NCI-H226 (cell line): Measurements from ENCODE around the gene C1orf232.

Source experiments
- DNase-seq: peaks from one replicate; pipeline ENCODE4 v3.0.0-alpha.2; 2015

C1orf232 gene

DNA sequence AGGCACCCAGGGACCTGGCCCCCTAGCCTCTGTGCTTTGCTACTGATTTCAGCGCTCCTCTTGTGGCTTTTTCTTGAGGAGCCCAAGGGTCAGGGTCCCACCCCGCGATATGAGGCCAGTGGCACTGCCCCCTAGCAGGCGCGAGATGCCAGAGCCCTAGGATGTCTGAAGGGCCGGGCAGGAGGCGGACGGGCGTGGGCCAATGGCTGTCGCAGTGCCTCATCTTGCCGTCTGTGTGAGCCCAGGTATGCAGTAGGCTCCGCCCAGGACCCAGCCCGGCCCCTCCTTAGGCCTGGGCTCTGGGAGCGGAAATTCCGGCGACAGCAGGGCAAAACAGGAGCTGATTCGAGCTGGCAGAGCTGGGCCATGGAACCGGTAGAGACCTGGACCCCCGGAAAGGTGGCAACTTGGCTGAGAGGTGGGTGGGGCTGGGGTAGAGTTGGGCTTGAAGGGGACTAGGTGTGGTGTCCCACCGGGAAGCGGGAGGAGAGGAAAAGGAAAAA, 8.5 kb upstream of the C1orf232 start, which contains the start of gene CNKSR1:
CNKSR1 (plus strand) TSS at position 310 of the 503 bp plus-strand sequence; CDS start at position 367, 57 bp downstream.
- no peak for DNase-seq

DNA sequence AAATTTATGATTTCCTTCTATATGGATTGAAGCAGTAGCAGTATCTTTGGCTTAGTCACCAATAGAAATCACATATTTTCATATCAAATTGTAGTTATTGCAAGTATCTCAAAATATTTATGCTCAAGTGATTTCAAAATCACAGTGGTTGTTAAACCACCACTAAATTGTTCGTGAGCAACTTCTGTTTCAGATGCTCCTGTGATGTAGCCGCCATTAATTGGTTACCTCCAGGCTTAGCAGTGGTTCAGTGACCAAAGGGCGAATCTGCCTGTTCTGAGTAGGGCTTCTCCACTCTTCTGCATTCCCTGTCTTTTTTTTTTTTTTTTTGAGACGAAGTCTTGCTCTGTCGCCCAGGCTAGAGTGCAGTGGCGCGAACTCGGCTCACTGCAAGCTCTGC, 6.6 kb upstream of the C1orf232 start:
- DNase-seq, result no peak

DNA sequence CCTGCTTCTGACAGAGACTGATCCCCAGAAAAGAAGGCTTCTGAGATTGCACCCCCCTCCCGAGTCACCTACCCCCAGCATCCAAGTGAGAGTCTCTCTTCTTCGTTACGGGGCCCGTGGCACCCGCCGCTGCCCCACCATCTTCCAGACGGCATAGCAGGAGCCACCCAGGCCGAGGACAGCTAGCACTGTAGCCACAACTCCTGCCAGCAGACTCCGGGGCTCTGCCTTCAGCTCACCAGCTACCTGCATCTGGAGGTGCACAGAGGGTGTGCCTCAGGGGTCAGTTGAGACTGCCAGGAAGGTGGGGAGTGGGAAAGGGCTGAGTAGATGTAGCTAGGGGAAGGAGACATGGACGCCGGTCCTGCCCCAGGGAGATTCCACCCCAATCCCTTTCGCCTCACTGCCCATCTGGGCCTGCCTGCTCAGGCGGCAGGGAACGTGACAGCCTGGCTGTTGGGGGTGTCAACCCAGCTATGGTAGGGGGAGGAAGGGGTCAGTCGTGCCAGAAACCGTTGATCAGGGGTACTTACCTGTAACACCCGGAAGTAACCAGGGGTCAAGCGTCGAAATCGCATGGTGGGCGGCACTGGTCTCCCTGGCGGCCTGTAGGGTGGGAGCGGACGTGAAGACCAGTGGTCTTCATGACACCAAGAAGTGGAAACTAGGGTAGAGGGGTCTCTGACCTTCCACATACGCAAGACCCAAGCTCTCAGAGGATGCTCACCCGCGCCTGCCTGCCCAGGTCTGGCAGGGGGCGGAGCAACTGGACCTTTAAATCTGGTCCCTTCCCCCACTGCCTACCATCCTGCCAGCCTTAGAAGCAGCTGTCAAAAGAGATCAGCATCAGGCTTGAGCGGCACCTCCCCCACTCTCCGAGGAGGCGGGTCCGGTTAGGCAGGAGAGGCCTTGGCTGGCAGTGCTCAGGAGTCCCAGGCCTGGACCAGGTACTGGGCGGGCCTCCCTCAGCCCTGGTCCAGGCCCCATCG, 2.6 kb upstream of the C1orf232 start, which contains the start of gene ZNF593OS:
ZNF593OS (minus strand) TSS at position 749 of the 989 bp plus-strand sequence; CDS start at position 578, 171 bp downstream.
- no peak for DNase-seq

DNA sequence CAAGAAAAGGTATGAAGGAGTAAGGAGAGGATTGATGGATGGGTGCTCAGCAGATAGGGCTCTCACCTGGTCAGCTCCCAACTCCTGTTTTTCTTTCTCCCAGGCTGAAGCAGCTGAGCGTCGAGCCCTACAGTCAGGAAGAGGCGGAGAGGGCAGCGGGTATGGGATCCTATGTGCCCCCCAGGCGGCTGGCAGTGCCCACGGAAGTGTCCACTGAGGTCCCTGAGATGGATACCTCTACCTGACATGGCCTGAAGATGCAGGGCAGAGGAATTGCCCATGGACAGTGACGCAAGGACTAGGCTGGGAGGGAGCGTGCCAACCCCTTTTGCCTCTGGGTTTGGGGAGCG, 1.7 kb upstream of the C1orf232 start:
- DNase-seq, result no peak

DNA sequence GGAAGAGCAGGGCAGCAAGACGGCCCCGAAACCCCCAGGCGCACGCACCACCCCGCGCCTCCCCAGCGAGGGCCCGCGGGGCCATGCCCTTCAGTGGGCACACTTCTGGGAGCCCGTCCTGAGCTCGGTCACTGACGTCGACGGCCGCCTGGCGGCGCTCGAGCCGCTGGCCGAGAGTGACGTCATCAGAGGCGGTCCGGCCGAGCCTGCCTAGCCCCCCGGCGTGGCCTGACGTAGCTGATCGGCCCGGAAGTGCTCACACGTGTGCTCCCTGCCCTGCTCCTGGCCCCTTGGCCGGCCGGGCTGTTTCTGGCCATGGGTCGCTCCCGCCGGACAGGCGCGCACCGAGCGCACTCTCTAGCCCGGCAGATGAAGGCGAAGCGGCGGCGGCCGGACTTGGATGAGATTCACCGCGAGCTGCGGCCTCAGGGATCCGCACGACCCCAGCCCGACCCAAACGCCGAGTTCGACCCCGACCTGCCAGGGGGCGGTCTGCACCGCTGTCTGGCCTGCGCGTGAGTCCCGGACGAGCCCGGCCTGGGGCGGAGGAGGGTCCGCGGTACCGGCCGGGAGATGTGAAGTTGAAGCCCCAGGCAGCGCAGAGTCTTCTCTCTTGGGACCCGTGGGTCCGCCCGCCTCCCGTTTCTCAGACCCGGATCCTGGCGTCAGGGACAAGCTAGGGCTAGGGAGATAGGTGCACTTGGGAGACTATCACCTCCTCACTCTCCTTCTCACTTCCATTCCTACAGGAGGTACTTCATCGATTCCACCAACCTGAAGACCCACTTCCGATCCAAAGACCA, 1.1 kb upstream of the C1orf232 start, which contains the start of gene ZNF593:
ZNF593 (plus strand) TSS at position 240 of the 803 bp plus-strand sequence; CDS start at position 316, 76 bp downstream.
- peak; percentile 84 for DNase-seq

DNA sequence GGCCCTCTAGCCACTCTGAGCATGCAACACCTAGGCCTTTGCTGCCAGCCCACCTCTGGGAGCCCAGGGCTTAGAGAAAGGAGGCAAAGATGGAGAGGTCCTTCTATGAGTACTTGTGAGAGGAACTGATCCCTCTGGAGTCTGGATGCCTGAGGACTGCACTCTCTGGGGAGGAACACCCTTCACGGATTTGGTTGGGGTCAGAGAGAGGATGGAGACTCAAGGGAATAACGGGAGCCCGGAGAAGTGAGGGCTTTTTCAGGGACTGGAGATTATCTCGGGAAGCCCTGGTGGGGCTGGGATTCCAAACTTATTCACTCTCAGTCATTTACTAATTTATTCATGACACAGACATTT, 413 bp upstream of the C1orf232 start:
- DNase-seq, result no peak

DNA sequence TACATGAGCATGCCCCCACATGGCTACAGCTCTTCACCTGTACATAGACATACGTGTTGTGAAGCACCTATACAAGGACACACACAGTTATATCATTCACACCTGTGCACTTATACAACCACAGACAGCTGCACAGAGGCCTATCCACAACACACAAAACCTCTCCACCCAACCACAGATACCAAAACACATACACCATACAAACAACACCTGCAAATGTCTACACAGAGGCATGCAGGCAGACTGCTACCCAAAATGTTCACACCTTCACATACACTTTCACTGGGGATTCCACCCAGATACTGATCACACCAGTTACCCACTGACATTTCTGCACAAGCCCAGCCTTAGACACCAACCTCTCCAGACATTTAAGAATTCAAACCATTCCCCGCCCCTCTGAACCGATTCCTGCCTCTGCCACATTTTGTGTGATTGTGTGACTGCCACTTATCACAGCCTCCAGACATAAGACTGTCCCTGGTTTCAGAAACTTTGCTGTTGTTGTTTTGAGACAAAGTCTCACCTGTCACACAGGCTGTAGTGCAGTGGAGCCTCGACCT, 2.0 kb downstream of the C1orf232 start:
- DNase-seq, result no peak

DNA sequence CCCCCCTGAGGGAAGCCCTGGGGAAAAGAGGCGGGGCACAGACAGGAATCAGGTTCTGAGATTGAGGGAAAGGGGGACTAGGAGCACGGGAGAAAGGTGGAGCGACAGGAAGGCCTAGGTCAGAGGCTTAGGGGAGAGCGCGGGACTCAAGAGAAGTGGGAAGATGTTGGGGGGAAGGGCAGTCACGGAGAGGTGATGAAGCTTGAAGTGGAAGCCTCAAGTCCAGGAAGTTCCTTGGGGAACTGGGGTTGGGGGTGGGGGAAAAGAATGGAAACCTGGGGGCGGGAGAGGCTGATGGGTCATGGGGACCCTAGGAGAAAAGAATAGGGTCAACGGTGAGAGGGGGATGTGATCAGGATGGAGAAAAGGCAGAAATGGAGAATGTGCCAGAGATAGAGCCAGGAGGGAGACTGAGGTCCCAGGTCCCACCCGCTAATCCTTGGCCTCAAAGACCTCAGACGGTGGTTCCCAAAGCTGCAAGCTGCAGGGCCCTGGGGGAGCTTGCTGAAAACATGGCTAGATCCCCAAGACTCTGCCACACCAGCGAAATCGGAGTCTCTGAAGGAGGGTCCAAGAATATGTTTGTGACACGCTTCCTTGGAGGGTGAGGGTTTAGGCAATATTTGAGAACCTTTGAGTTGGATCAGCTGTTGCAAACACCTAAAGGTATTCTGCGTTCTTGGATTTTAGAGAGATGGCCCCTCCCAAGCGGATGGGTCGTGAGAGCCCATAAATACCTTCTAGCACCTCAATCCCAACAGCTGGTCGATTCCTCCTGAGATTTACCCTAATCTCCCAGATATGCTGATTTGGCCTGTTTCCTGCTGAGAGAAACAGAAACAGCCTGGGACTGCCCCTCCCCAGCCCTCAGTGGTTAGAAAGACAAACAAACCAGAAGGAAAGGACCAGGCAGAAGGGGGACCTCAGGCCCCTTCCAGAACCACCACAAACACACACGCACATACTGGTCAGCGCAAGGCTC, 3.6 kb downstream of the C1orf232 start:
- no peak for DNase-seq

DNA sequence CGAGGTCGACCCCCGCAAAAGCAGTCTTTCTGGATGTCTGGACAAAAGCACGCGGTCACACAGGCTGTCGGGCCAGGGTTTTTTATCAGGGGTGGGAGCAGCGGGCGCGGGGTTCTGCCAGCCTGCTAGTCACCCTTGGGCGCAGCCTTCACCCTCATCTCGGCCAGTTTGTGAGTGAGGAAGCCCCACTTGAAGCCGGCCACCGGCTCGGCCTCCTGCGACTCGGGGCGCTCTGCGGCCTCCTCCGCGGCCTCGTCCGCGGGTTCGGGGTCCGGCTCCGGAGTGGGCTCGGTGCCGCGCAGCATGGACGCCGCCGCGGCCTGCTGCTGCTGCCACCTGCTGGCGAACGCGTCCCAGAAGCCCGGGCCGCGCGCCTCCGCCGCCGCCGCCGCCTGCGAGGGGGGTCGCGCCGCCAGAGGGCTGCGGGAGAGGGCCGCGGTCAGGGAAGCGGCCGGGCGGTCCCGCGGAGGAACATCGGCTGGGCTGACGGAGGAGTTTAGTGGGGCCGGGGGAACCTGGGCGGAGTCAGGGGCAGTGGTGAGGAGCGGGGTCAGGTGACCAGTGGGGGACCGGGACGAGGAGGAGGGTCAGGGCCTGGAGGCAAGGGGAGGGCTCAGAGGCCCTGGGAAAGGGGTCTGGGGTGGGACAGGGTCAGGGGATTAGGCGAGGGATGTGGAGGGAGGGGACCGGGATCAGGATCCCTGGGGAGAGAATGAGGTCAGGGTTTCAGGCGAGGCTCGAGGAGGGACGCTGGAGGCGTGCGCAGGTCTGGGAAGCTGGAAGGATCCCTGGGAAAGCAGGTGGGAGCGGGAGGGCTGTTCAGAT, 4.5 kb downstream of the C1orf232 start:
- no peak for DNase-seq

DNA sequence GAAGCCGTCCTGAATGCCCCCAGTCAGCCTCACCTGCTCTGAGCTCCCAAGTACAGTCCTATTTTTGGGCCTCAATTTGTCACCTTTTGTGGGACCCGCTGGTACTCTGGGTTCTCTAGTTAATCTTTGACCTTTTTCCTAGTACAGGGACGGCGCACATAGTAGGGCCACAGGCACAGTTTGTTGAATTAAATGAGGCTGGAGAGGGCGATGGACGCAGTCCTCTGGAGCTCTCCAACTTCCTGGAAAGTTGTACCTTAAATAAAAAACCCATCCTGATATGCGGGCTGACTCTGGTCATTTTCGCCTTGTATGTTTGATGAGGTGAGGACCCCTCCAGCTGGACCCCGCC, 5.1 kb downstream of the C1orf232 start:
- DNase-seq, result no peak

DNA sequence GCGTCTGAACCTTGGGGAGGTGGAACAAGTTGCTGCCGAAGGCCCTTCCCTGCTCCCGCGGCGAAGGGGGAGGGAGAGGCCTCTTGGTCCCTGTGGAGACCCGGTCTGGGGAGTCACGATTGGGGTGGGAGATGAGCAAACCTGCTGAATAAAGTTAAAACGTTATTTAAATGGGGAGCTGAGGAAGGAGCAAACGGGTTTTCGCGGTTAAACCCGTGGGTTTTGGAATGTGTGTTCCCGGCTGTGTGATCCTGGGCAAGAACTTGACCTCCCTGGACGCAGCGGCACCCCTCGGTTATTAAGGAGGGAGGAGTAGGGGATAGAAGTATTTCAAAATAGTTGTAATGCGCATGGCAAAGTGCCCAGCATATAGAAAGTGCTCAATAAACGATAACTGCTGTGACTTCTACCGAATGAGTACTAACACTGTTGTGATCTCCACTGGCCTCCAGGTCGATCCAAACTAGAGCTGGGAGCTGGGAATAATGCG, 6.5 kb downstream of the C1orf232 start:
- DNase-seq, result no peak

DNA sequence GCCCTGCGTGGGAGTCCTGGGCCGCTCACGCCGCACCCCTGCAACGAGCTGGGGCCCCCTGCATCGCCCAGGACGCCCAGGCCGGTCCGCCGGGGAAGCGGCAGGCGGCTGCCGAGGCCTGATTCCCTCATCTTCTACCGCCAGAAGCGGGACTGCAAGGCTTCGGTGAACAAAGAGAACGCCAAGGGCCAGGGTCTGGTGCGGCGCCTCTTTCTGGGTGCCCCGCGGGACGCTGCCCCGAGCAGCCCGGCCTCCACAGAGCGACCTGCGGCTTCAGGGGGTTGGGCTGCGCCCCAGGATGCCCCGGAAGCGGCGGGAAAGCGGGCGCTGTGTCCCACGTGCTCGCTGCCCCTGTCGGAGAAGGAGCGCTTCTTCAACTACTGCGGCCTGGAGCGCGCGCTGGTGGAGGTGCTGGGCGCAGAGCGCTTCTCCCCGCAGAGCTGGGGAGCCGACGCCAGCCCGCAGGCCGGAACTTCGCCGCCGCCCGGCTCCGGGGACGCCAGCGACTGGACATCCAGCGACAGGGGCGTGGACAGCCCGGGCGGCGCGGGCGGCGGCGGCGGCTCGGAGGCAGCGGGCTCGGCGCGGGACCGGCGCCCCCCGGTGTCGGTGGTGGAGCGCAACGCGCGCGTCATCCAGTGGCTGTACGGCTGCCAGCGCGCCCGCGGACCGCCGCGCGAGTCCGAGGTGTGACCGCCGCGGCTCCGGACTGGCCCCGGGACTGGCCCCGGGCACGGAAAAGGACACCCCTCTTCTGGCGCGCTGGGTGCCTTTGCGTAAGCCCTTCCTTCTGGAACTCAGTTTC, 7.1 kb downstream of the C1orf232 start:
- no peak for DNase-seq

DNA sequence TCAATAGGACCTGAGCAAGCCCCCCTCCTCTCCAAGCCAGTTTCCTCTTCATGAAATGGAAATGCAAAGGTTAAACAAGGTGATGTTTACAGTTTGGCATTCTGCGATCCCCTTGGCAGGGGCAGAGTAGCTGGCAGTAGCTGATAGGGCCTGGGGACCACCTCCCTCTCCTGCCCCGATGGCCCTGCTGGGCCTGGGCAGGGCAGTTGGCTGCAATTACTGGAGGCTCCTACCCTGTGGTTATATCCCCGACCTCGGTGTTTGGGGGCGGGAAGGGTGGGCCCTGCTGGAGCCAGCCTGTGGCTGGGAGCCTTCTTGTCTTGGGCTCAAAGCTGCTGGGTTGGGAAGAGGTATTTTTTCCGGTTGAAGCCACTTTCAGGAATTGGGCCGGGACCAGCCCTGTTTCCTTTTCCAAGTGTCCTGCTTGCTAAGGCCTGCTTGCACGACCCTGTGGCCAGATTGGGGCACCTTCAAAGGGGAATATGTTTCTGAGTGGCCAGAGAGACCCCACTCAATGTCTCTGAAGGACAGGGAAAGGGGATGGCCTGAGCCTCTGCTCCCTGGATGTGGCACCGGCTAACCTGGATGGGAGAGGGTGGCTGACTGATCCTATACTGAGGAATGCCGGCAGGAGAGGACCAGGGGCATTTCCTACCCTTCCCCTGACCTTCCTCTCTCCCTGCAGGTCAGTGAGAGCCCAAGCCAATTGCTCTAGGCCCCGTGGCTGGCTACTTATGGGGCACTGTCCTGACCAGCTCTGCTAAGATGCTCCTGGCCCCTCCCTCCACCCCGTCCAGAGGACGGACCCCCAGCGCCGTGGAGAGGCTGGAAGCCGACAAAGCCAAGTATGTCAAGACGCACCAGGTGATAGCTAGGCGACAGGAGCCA, 8.0 kb downstream of the C1orf232 start:
- no peak for DNase-seq

DNA sequence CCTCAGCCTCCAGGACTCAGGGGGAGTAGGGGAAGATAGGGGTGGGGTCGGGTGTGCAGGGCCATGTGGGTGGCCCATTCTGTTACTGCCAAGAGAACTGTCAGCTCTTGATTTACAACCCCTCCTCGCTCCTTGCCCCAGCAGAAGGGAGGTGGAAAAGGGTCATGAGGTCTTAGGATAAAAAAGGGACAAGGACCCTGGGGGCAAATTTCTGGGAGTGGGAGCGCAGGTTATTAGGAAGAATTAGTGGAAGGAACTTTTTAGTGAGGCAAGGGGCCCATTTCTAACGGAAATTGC, 9.1 kb downstream of the C1orf232 start:
- DNase-seq, result no peak

DNA sequence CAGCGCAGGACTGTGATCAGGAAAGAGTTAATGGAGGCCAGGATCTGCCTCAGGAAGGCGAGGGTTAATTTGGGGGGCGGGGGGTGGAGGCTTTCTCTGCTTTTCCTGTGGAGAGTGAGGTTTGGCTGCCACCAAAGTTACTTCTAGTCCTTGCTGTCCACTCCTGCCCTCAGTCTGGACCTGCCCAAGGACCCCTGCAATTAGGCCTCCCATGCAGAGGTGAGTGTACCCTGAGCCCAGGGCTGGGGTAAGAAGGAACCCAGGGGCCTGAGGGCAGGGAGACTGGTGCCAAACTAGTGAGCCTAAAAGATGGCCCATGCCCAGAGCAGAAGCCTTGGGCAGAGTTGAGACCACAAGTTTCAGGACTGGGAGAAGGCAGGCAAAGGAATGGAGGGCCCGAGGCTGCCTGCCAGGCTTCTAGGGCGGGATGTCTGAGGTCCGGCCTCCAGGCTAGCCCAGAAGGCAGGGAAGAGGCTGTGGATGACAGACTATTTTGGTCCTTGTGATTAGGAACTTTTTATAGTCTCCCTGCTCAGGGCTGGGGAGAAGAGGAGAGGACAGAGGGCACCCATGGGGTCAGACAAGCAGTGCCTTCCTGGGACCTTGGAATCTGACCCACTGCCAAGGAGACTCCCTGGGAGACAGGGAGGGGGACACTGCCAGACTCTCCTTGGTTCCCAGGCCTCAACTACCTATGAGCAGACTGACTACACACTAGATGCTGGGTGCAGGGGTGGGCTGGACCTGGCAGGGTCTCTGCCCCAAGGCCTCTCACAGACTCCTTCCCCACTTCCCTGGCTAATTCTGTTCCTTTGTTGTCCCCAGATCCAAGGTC, 9.6 kb downstream of the C1orf232 start, which contains the start of gene FAM110D:
FAM110D (plus strand) TSS at position 172 of the 835 bp plus-strand sequence. CDS start 2,213 bp downstream, outside the sequence.
- DNase-seq, result no peak

DNA sequence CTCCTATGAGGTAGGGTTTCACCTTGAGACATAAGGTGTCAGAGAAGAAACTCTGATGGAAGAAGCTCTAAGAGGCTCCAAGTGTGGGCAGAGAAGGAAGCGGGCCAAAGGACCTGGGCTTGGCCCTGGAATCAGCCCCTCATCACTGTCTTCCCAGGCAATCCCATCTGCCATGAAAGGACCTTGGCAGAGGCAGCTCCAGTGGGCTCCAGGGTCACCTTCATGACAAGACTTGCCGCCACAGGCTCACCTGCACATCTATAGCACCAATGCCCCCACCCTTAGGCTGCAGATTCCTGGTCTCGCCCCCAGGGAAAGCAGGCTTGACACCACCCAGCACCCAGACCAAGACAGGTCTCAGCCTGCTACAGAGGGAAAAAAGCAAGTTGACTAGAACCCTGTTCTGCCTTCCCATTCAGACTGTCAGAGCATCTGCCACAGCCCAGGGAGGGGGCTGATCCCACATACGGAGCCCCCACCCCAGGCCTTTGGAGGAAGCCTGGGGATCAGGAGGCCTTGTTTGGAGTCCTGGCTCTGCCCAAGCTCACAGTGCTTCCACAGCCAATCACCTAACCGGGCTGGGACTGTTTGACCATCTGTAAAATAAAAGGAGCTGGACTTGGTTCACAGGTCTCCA, 10.4 kb downstream of the C1orf232 start:
- DNase-seq, result no peak

DNA sequence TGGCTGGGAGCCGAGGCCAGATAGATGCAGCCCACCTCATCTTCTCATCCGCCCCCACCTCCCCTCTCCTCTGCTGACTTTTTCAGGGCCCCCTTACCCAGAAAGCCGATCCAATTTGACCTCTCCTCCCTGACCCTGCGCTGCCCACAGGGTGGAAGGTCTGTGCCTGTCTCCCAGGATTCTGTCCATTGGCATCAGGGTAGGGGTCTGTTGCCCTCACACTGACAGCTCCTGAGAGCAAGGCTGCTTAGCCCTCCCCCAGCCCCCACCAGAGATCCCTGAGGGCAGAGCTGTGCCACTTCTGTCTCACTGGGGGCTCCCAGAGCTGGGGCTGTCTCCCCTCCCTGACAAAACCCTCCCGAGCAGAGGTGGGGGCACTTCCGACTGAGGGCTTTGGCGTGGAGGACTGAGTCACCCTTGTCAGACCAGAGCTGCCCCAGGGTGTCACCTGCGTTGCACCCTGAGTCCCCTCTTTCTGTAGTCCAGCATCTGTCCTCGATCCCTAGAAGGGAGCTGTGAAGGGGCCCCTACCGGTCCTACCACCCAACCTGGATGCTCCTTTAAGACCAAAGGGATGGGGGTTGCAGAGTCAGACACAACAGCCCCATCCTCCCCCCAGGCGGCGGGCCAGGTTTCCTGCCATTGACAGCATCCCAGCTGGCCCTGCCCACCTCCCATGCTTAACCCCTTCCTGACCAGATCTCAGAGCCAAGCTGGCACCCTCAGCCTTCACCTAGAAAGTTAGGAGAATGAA, 12.3 kb downstream of the C1orf232 start:
- DNase-seq, result no peak
